HEK293 (cell line): ENCODE results near the gene AFF3.

ENCODE experiments used
- SALL2 ChIP-seq: fragments of 450-650 bp; formaldehyde crosslinking; IDR thresholded peaks from 2 replicates; pipeline ENCODE4 v1.5.0; 2017; ENCODE audit warnings: missing biosample characterization, mild to moderate bottlenecking, missing genetic modification characterization, borderline replicate concordance
- ZFHX2 ChIP-seq: fragments of 450-650 bp; formaldehyde crosslinking; conservative IDR thresholded peaks from 2 replicates; pipeline ENCODE4 v1.5.1; 2016; ENCODE audit warnings: missing biosample characterization, missing genetic modification characterization

DNA sequence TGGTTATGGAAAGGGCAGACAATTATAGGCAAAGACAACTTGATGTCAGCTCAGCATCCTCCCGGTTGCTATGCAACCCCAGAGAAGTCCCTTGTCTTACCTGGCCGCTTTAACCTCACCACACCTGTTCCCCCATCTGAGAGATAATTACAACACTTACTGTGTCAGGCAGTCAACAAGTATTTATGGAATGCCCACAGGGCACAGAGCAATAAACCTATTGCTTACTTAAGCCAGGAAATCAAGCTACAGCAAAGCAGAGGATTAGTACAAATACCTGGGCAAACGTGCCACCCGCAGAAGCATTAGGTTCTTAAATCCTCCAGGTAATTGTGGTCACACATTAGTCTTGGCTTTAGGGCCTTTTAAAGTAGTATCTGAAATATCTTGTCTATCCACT is 332.2 kb downstream of the AFF3 start:
- TF ChIP-seq ZFHX2 (tag by site-specific recombination) = no peak
- no peak for TF ChIP-seq SALL2 (tag by site-specific recombination)
